Measurements from ENCODE around the gene TAF1B. TPM values are rescaled to one million over a fixed set of nuclear protein-coding genes. Genes with fewer than 3 reads are reported as not detected.
A peak's percentile ranks its signal among the peaks of the same experiment; 100 is the strongest.

TAF1B gene
- 10 to 100 TPM; 29.9 to 43.5 TPM for total RNA-seq
- 10 to 100 TPM; 16.7 to 18.2 TPM for polyA plus RNA-seq (ENCODE audit: insufficient read length in 2 of 2)
- long read RNA-seq, donor 1, partial matches to known transcripts, result 0 of 2 reads
- long read RNA-seq, donor 1, other reads (novel, unspliced or antisense), result 0 of 2 reads
- long read RNA-seq, donor 2, result 0 reads
- long read RNA-seq, donor 3, partial matches to known transcripts, result 0 of 1 reads
- long read RNA-seq, donor 3, other reads (novel, unspliced or antisense), result 0 of 1 reads
- long read RNA-seq, donor 4, partial matches to known transcripts, result 0 of 2 reads
- long read RNA-seq, donor 4, other reads (novel, unspliced or antisense), result 0 of 2 reads

- no peaks in the 10 kb centered on the region for H3K9me3 ChIP-seq (ENCODE audit: control insufficient read depth, insufficient read depth, low read length)
- WGBS (ENCODE audit: insufficient coverage), result under 1% methylated on average over 67 of the region's 70 CpGs
- peak within 1 kb of the TSS; percentile 88 for H3K27ac ChIP-seq (ENCODE audit: low read depth, low read length)
- H3K36me3 ChIP-seq (ENCODE audit: control insufficient read depth, insufficient read depth, low read length), result peaks cover 11% of the 10 kb centered on the region
- DNase-seq (ENCODE audit: low read depth in 4 of 6, low spot score in 6 of 6), result peak; percentile 81 to 98 (median 92)
- H3K27me3 ChIP-seq (ENCODE audit: control insufficient read depth, insufficient read depth, low read length), result no peaks in the 10 kb centered on the region
- peaks cover 10% of the 10 kb centered on the region for H3K4me1 ChIP-seq (ENCODE audit: control insufficient read depth, insufficient read depth, low read length)
- peak within 1 kb of the TSS; percentile 77 for H3K4me3 ChIP-seq (ENCODE audit: low read depth, low read length)
These were observed at the start of gene TAF1B for GRCh38 chr2:9843229-9844035. TSS of gene TAF1B (plus strand) at chr2:9843474. CDS start at chr2:9843542, 68 bp downstream.

GRCh38 chr2:9793918-9794717 is 49.2 kb upstream of the TAF1B start:
- H3K4me1 ChIP-seq (ENCODE audit: control insufficient read depth, insufficient read depth, low read length), result peaks cover 22% of the 10 kb centered on the region
- no peaks in the 10 kb centered on the region for H3K27me3 ChIP-seq (ENCODE audit: control insufficient read depth, insufficient read depth, low read length)
- no peaks in the 10 kb centered on the region for H3K36me3 ChIP-seq (ENCODE audit: control insufficient read depth, insufficient read depth, low read length)
- no peaks in the 10 kb centered on the region for H3K9me3 ChIP-seq (ENCODE audit: control insufficient read depth, insufficient read depth, low read length)
- WGBS (ENCODE audit: insufficient coverage), result 91% methylated on average over 14 of the region's 17 CpGs
- H3K27ac ChIP-seq (ENCODE audit: low read depth, low read length), result no peak overlapping the region
- no peak overlapping the region for H3K4me3 ChIP-seq (ENCODE audit: low read depth, low read length)
- no peak for DNase-seq (ENCODE audit: low read depth in 4 of 6, low spot score in 6 of 6)

- WGBS (ENCODE audit: insufficient coverage), result 78% methylated on average over 6 of the region's 6 CpGs
- Histone ChIP-seq H3K9me3 (ENCODE audit: control insufficient read depth, insufficient read depth, low read length) (no peaks in the 10 kb centered on the region), H3K27me3 (ENCODE audit: control insufficient read depth, insufficient read depth, low read length) (no peaks in the 10 kb centered on the region), H3K27ac (ENCODE audit: low read depth, low read length) (no peak overlapping the region), H3K4me3 (ENCODE audit: low read depth, low read length) (no peak overlapping the region), H3K4me1 (ENCODE audit: control insufficient read depth, insufficient read depth, low read length) (peaks cover 30% of the 10 kb centered on the region), H3K36me3 (ENCODE audit: control insufficient read depth, insufficient read depth, low read length) (no peaks in the 10 kb centered on the region)
- DNase-seq (ENCODE audit: low read depth in 4 of 6, low spot score in 6 of 6), result no peak
These were observed 48.2 kb upstream of the TAF1B start for GRCh38 chr2:9795071-9795470.

- peaks cover 39% of the 10 kb centered on the region for H3K4me1 ChIP-seq (ENCODE audit: control insufficient read depth, insufficient read depth, low read length)
- DNase-seq (ENCODE audit: low read depth in 4 of 6, low spot score in 6 of 6), result no peak
- no peak overlapping the region for H3K4me3 ChIP-seq (ENCODE audit: low read depth, low read length)
- H3K36me3 ChIP-seq (ENCODE audit: control insufficient read depth, insufficient read depth, low read length), result no peaks in the 10 kb centered on the region
- 64% methylated on average over 8 of the region's 13 CpGs for WGBS (ENCODE audit: insufficient coverage)
- no peaks in the 10 kb centered on the region for H3K27me3 ChIP-seq (ENCODE audit: control insufficient read depth, insufficient read depth, low read length)
- no peak overlapping the region for H3K27ac ChIP-seq (ENCODE audit: low read depth, low read length)
- H3K9me3 ChIP-seq (ENCODE audit: control insufficient read depth, insufficient read depth, low read length), result no peaks in the 10 kb centered on the region
These were observed 46.9 kb upstream of the TAF1B start for GRCh38 chr2:9796056-9797010.

GRCh38 chr2:9797086-9797485 is 46.2 kb upstream of the TAF1B start:
- H3K9me3 ChIP-seq (ENCODE audit: control insufficient read depth, insufficient read depth, low read length), result no peaks in the 10 kb centered on the region
- H3K27ac ChIP-seq (ENCODE audit: low read depth, low read length), result no peak overlapping the region
- no peak for DNase-seq (ENCODE audit: low read depth in 4 of 6, low spot score in 6 of 6)
- H3K36me3 ChIP-seq (ENCODE audit: control insufficient read depth, insufficient read depth, low read length), result no peaks in the 10 kb centered on the region
- 40% methylated on average over 3 of the region's 4 CpGs for whole genome bisulfite sequencing (ENCODE audit: insufficient coverage)
- no peak overlapping the region for H3K4me3 ChIP-seq (ENCODE audit: low read depth, low read length)
- H3K27me3 ChIP-seq (ENCODE audit: control insufficient read depth, insufficient read depth, low read length), result no peaks in the 10 kb centered on the region
- peaks cover 42% of the 10 kb centered on the region for H3K4me1 ChIP-seq (ENCODE audit: control insufficient read depth, insufficient read depth, low read length)

- Histone ChIP-seq H3K27ac (ENCODE audit: low read depth, low read length) (no peak overlapping the region), H3K27me3 (ENCODE audit: control insufficient read depth, insufficient read depth, low read length) (no peaks in the 10 kb centered on the region), H3K4me1 (ENCODE audit: control insufficient read depth, insufficient read depth, low read length) (peaks cover 42% of the 10 kb centered on the region), H3K36me3 (ENCODE audit: control insufficient read depth, insufficient read depth, low read length) (no peaks in the 10 kb centered on the region), H3K9me3 (ENCODE audit: control insufficient read depth, insufficient read depth, low read length) (no peaks in the 10 kb centered on the region), H3K4me3 (ENCODE audit: low read depth, low read length) (no peak overlapping the region)
- 72% methylated on average over 17 of the region's 18 CpGs for WGBS (ENCODE audit: insufficient coverage)
- peak in 1 of 6 donors; percentile 18 for DNase-seq (ENCODE audit: low read depth in 4 of 6, low spot score in 6 of 6)
These were observed 45.4 kb upstream of the TAF1B start for GRCh38 chr2:9797681-9798556.

GRCh38 chr2:9799011-9799596 is 44.2 kb upstream of the TAF1B start:
- H3K27me3 ChIP-seq (ENCODE audit: control insufficient read depth, insufficient read depth, low read length), result no peaks in the 10 kb centered on the region
- WGBS (ENCODE audit: insufficient coverage), result 86% methylated on average over 9 of the region's 11 CpGs
- peaks cover 37% of the 10 kb centered on the region for H3K4me1 ChIP-seq (ENCODE audit: control insufficient read depth, insufficient read depth, low read length)
- no peak overlapping the region for H3K4me3 ChIP-seq (ENCODE audit: low read depth, low read length)
- H3K27ac ChIP-seq (ENCODE audit: low read depth, low read length), result no peak overlapping the region
- H3K9me3 ChIP-seq (ENCODE audit: control insufficient read depth, insufficient read depth, low read length), result no peaks in the 10 kb centered on the region
- H3K36me3 ChIP-seq (ENCODE audit: control insufficient read depth, insufficient read depth, low read length), result no peaks in the 10 kb centered on the region
- no peak for DNase-seq (ENCODE audit: low read depth in 4 of 6, low spot score in 6 of 6)
